ENCODE results near the gene SLC25A42. TPM values are rescaled to one million over a fixed set of nuclear protein-coding genes. Genes with fewer than 3 reads are reported as not detected.

Gene SLC25A42
- total RNA-seq, 1 experiment from 2014 or later = 8.0 TPM

- POLR2A ChIA-PET (ENCODE audit: unreplicated experiment) = no interaction called here
- Histone ChIP-seq H3K9me3 (ENCODE audit: low read length) (no peaks in the 10 kb centered on the region), H3K9ac (ENCODE audit: low read length) (no peak overlapping the region), H3K4me2 (ENCODE audit: low read length) (no peak overlapping the region), H3K4me3 (ENCODE audit: low read length) (no peak overlapping the region), H3K9me2 (replicated peaks; ENCODE audit: low read length) (no peaks in the 10 kb centered on the region), H3K27ac (ENCODE audit: low read length) (no peak overlapping the region), H3F3A (ENCODE audit: low read length, unreplicated experiment) (no peaks in the 10 kb centered on the region), H2AFZ (ENCODE audit: low read length) (no peak overlapping the region), H3K4me1 (ENCODE audit: insufficient read depth, low read length) (no peaks in the 10 kb centered on the region), H3K27me3 (ENCODE audit: low read length) (no peaks in the 10 kb centered on the region), H3K79me2 (ENCODE audit: low read length) (no peaks in the 10 kb centered on the region), H3K36me3 (ENCODE audit: low read depth, low read length) (no peaks in the 10 kb centered on the region), H4K20me1 (ENCODE audit: low read length) (no peaks in the 10 kb centered on the region)
- DNase-seq (no peak), ATAC-seq (no peak)
- no TSS peak for BruUV-seq (replicated peaks)
- TF ChIP-seq, protein P1, sequence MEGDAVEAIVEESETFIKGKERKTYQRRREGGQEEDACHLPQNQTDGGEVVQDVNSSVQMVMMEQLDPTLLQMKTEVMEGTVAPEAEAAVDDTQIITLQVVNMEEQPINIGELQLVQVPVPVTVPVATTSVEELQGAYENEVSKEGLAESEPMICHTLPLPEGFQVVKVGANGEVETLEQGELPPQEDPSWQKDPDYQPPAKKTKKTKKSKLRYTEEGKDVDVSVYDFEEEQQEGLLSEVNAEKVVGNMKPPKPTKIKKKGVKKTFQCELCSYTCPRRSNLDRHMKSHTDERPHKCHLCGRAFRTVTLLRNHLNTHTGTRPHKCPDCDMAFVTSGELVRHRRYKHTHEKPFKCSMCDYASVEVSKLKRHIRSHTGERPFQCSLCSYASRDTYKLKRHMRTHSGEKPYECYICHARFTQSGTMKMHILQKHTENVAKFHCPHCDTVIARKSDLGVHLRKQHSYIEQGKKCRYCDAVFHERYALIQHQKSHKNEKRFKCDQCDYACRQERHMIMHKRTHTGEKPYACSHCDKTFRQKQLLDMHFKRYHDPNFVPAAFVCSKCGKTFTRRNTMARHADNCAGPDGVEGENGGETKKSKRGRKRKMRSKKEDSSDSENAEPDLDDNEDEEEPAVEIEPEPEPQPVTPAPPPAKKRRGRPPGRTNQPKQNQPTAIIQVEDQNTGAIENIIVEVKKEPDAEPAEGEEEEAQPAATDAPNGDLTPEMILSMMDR (conservative IDR thresholded peaks at IDR 0.05; ENCODE audit: low read depth, low read length) = no peak
- TF ChIP-seq EZH2 (IDR thresholded peaks at IDR 0.05; ENCODE audit: low read length, unreplicated experiment) (no peak), EZH2phosphoT487 (IDR thresholded peaks at IDR 0.05; ENCODE audit: borderline replicate concordance, low read length) (no peak)
- CTCF ChIA-PET = no interaction called here
- intact Hi-C loops (cut with micrococcal nuclease) = no loop called here
These were observed 15.8 kb downstream of the SLC25A42 start for GRCh38 chr19:19079571-19079970.

DNA sequence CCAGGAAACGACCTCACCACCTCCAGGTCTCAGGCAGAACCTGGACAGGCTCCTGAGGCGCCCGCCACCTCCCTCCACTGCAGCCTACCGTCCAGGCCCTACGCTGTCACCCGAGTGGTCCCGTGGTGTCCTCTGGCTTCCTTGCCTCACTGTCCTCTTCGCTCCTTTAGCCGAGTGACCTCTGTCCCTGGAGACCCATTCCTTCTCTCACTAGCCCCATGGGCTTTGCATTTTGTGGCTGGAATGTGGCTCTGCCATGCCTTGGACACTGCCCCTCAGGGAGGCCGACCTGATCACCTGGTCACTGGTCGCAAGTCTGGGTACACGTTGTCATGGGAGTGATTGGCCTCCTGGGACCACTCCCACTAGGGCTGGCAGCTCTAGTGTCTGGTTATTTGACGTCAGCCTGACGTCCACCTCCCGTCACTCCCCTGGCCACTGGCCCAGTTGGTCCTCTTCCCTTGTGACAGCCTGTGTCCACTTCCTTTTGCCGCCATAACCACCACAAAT is 17.9 kb downstream of the SLC25A42 start:
- H2AFZ ChIP-seq (ENCODE audit: low read length) = no peak overlapping the region
- no TSS peak for BruUV-seq (replicated peaks)
- no peaks in the 10 kb centered on the region for H3K79me2 ChIP-seq (ENCODE audit: low read length)
- no peak overlapping the region for H3K4me3 ChIP-seq (ENCODE audit: low read length)
- H3K4me1 ChIP-seq (ENCODE audit: insufficient read depth, low read length) = no peaks in the 10 kb centered on the region
- ATAC-seq (no peak), DNase-seq (no peak)
- H3K36me3 ChIP-seq (ENCODE audit: low read depth, low read length) = no peaks in the 10 kb centered on the region
- no peak overlapping the region for H3K9ac ChIP-seq (ENCODE audit: low read length)
- ChIA-PET POLR2A (ENCODE audit: unreplicated experiment) (no interaction called here), CTCF (no interaction called here)
- no peak overlapping the region for H3K27ac ChIP-seq (ENCODE audit: low read length)
- H3K27me3 ChIP-seq (ENCODE audit: low read length) = no peaks in the 10 kb centered on the region
- H4K20me1 ChIP-seq (ENCODE audit: low read length) = no peaks in the 10 kb centered on the region
- H3K9me3 ChIP-seq (ENCODE audit: low read length) = no peaks in the 10 kb centered on the region
- H3F3A ChIP-seq (ENCODE audit: low read length, unreplicated experiment) = no peaks in the 10 kb centered on the region
- TF ChIP-seq EZH2phosphoT487 (IDR thresholded peaks at IDR 0.05; ENCODE audit: borderline replicate concordance, low read length) = no peak
- TF ChIP-seq, protein P1 (conservative IDR thresholded peaks at IDR 0.05; ENCODE audit: low read depth, low read length) = no peak
- TF ChIP-seq EZH2 (IDR thresholded peaks at IDR 0.05; ENCODE audit: low read length, unreplicated experiment) = no peak
- intact Hi-C loops (cut with micrococcal nuclease) = no loop called here
- H3K9me2 ChIP-seq (replicated peaks; ENCODE audit: low read length) = no peaks in the 10 kb centered on the region
- H3K4me2 ChIP-seq (ENCODE audit: low read length) = no peak overlapping the region

DNA sequence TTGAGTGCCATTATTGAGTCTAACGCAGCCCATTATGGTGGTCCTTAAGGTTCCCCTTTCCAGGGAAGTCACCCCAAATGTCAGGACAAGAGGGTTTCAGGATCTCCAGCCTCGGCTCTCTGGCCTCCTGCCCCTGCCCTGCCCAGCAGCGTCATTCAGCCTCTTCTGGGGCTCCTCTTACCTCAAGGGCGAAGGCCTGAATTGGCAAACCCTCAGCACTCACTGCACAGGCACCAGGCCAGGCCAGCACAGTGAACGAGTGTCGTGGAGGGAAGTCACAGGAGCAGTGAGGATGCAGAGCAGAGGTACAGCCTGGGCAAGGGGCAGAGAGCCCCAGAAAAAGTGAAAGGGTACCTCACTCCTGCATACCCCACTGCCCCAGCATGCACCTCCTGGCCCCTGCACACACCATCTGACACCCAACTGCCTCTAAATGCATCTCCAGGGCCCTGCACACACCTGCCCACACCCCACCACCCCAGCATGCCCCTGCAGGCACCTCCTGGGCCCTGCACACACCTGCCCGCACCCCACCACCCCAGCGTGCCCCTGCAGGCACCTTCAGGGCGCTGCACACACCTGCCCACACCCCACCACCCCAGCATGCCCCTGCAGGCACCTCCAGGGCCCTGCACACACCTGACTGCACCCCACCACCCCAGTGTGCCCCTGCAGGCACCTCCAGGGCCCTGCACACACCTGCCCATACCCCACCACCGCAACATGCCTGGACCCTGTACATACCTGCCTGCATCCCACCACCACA is 19.8 kb downstream of the SLC25A42 start:
- BruUV-seq (replicated peaks) = no TSS peak
- intact Hi-C loops (cut with micrococcal nuclease) = no loop called here
- Histone ChIP-seq H3F3A (ENCODE audit: low read length, unreplicated experiment) (no peaks in the 10 kb centered on the region), H2AFZ (ENCODE audit: low read length) (no peak overlapping the region), H4K20me1 (ENCODE audit: low read length) (no peaks in the 10 kb centered on the region), H3K9me2 (replicated peaks; ENCODE audit: low read length) (no peaks in the 10 kb centered on the region), H3K4me3 (ENCODE audit: low read length) (no peak overlapping the region), H3K9ac (ENCODE audit: low read length) (no peak overlapping the region), H3K27ac (ENCODE audit: low read length) (no peak overlapping the region), H3K36me3 (ENCODE audit: low read depth, low read length) (no peaks in the 10 kb centered on the region), H3K79me2 (ENCODE audit: low read length) (no peaks in the 10 kb centered on the region), H3K27me3 (ENCODE audit: low read length) (no peaks in the 10 kb centered on the region), H3K4me2 (ENCODE audit: low read length) (no peak overlapping the region), H3K4me1 (ENCODE audit: insufficient read depth, low read length) (no peaks in the 10 kb centered on the region), H3K9me3 (ENCODE audit: low read length) (no peaks in the 10 kb centered on the region)
- TF ChIP-seq, protein P1 (conservative IDR thresholded peaks at IDR 0.05; ENCODE audit: low read depth, low read length) = no peak
- TF ChIP-seq EZH2phosphoT487 (IDR thresholded peaks at IDR 0.05; ENCODE audit: borderline replicate concordance, low read length) (no peak), EZH2 (IDR thresholded peaks at IDR 0.05; ENCODE audit: low read length, unreplicated experiment) (no peak)
- no peak for ATAC-seq
- ChIA-PET POLR2A (ENCODE audit: unreplicated experiment) (no interaction called here), CTCF (no interaction called here)
- no peak for DNase-seq
